ENCODE data around the gene IFITM5.
"Not testable (repeated sequence)": the region's sequence is repeated elsewhere in the genome, so short reads cannot be mapped to it uniquely, and the experiment has no call there.

The IFITM5 gene

DNA sequence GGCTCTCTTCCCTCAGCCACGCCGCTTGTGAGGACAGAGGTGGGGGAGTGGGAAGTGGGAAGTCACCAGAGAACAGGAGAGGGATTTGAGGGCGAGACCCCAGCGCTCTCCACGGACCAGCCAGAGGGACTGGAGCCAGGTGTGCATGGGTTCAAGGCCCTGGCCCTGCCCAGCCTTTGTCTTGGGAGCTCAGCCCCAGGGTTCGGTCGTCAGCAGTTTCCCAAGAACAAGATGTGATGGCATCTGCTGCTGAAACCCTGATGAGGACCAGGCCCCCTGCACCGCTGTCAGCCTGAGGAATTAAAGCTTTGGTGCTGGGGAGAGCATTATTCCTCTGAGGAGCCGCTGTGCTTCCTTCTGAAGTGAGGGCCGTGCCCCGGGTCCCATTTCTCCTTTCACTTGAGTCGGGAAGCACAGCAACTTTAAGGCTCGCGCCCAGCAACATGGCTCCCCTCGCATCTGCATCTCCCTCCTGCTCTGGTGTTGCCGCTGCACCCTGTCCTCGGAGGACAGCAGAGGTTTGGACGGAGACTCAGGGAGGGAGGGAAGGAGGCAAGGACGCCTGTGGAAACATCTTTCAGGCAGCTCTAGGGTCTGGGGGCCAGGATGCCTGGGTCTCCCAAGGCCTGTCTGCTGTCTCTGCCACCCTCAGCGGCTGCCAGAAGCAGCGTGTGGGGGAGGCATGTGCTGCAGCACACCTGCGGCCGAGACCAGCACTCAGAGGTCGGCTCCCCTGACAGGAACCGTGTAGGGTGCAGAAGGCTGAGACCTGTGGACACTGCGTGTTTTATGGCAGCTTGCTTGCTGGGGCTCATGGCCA lies 3.8 kb downstream of the IFITM5 start:
- DNase-seq (ENCODE audit: low read depth), result no peak

DNA sequence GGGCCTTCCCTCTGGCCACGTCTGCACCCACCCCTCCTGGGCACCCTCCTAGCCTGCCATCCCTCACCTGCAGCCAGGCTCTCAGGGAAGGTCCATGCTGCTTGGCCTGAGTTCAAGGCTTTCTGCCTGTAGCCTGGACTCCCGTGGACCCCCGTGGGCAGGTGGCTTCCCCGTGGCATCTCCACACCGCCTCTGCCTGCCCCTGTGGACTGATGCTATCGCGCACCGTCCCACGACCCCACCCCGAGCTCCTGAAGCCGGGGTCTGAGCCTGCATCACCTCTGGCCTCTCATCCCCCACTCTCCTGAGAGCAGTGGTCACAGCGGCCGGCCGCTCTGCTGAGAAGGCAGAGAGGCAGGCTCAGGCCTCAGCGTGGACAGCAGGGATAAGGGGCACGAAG lies 4.5 kb downstream of the IFITM5 start:
- no peak for DNase-seq (ENCODE audit: low read depth)

DNA sequence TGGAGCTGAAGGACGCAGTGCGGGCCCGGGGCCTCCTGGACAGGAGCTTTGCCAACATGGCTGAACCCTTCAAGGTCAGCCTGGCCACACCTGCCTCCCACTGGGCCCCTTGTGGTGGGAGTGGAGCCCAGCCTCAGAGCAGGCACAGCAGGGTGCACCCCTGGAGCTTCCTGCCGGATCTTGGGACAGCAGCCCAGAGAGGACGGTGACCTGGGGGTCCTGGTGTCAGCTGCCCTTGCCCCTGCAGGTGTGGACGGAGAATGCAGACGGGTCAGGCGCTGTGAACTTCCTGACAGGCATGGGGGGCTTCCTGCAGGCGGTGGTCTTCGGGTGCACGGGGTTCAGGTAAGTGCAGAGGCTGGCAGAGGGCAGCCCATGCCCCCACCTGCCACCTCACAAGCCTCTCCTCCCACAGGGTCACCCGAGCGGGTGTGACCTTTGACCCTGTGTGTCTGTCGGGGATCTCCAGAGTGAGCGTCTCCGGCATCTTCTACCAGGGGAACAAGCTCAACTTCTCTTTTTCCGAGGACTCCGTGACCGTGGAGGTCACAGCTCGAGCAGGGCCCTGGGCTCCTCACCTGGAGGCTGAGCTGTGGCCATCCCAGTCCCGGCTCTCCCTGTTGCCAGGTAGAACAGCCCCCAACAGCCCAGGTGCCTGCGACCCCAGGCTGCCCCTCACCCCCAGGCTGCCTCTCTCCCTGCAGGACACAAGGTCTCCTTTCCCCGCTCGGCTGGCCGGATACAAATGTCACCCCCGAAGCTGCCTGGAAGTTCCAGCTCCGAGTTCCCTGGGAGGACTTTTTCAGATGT lies 5.3 kb downstream of the IFITM5 start:
- DNase-seq (ENCODE audit: low read depth), result no peak

DNA sequence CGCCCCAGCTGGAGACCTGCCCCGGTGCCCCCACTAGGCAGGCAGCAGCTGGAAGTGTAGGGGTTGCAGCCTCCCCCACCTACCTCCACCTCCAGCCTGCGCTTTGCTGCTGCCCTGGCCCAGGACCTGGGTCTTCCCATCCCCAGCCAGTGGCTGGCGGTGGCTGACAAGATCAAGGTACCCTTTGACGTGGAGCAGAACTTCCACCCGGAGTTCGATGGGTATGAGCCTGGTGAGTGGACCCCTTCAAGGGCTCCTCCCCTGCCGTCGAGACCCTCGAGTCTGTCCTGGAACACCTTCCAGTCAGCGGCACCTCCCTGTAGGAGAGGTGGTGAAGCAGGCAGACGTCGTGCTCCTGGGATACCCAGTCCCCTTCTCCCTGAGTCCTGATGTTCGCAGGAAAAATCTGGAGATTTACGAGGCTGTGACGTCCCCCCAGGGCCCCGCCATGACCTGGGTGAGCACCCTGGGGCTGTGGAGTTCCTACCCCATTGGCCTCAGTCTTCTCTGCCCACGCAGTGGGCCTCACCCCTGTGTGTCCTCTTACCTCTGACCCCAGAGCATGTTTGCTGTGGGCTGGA lies 6.0 kb downstream of the IFITM5 start:
- DNase-seq (ENCODE audit: low read depth), result no peak

DNA sequence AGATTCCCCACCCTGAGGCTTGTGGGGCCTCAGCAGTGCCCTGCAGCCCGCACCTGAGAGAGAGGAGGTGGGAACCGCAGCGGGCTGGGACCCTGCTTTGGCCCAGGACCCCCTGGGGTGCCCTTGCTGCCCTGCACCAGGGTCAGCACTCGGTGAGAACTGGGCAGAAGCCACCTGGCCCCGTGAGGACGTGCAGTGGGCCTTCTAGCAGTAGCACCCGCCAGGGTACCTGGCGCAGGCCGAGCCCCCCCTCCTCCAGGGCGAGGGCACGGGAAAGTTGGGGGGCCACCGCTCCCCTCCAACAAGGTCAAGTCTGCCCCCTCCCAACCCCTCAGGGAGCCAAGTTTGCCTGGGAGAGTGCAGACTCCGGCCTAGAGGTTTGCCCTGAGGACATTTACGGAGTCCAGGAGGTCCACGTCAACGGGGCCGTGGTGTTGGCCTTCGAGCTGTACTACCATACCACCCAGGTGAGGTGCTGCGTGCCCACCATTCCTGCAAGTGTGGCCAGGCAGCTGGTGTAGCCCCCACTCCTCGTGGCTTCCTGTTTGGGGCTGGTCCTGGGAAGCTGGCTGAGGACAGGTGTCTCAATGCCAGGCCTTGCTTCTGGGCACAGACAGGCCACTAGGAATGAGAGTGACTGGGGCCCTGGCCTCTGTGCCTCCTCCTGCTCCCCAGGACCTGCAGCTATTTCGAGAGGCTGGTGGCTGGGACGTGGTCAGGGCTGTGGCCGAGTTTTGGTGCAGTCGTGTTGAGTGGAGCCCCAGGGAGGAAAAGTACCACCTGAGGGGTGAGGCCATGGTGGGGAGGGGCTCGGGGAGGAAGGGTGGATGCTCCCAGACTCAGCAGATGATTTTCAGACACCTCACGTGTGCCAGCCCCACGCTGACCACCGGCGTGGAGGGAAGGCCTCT lies 6.9 kb downstream of the IFITM5 start:
- DNase-seq (ENCODE audit: low read depth), result no peak

DNA sequence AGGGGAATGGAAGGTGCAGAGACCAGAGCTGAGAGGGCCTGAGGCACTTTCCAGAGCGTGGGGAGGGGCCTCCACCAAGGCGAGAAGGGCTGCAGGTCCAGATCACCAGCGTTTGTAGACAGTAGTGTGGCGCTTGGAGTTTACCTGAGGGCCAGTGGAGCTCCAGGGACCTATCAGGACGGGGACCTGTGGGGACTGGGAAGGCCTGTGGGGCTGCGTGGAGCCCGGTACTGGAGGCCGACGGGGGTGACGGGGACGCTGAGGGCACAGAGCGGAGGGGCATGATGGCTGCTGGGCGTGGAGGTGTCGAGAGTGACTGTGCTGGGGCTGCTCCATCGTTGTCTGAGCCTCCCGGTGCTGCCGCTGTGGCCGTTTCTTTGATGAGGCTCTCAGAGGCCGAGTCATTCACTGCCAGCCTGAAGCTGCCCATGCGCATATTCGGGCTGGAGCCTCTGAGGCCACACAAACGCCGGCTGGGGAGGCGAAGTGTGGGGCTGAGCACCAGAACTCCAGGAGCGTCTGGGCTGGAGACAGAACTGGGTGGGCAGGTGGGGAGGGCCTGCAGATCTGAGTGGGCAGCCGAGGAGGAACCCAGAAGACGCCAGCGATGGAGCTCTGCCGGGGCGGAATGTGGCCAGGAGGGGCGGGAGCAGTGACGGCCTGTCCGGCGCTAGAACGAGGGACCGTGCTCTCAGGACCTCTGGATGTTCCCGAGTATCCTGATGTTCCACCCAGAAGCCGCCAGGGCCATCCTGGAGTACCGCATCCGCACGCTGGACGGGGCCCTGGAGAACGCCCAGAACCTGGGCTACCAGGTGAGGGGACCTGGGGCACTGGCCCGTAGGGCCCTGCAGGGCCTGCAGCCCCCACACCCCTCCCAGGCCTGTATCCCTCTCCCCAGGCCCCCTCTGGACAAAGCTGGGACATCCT lies 7.8 kb downstream of the IFITM5 start:
- DNase-seq (ENCODE audit: low read depth), result no peak

DNA sequence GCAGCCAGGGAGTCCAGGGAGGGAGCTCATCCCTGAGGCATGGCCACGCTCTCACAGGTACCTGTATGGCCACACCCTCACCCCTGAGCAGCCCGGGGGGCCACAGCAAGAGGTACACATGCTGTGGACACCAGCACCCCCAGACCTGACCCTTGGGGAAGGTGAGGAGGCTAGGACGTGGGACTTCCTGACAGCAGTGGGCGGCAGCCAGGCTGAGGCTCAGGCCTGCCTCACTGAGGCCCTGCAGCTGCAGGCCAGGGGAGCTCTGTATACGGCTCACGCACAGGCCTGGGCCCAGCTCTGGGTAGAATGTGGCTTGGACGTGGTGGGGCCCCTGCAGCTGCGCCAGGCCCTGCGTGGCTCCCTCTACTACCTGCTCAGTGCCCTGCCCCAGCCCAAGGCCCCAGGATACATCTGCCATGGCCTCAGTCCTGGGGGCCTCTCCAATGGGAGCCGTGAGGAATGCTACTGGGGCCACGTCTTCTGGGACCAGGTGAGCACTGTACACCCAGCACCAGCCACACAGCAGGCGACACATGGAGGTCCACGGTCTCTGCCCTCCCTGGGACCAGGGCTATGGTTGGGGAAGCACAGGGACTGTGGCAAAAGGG lies 8.6 kb downstream of the IFITM5 start:
- DNase-seq (ENCODE audit: low read depth), result no peak

DNA sequence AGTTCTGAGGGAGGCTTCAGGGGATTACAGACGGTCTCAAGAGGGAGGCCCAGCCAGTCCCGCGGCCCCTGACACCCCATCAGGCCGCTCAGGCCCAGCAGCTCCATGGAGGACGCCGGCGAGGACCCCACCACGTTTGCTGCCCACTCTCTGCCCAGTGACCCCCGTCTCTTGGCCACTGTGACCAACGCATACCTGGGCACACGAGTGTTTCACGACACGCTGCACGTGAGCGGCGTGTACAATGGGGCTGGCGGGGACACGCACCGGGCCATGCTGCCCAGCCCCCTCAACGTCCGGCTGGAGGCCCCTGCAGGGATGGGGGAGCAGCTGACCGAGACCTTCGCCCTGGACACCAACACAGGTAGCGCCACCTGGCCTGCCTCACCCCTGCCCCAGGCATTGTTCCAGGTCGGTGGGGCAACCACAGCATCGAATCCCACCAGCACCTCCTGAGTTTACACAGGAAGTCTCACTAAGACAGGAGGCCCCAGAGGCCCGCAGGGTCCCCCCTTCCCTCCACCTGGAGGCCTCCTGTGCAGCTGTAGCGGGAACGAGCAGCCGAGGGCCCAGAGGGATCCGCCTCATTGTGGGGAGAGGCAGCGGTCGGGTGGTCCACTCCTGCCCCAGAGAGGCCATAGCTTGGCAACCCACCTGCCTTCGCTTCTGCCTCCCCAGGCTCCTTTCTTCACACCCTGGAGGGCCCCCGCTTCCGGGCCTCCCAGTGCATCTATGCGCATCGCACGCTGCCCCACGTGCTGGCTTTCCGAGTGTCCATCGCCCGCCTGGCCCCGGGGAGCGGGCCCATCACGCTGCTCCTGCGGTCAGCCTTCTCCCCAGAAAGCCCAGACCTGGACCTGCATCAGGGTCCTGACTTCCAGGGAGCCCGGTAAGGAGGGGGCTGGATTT lies 9.4 kb downstream of the IFITM5 start:
- DNase-seq (ENCODE audit: low read depth), result no peak

DNA sequence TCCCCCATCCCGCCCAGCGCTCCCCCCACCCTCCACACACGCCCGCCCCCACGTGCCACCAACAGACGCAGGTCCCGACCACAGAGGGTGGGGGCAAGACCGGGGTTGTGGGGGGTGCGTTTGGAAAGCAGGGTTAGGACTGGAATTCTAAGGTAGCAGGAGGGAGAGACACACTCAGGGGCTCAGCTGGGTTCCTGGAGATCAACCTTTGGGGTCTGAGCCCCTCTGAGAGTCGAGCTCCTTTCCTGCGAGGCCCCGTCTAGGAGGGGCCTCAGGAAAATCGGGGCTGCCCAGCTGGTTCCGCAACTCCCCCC lies 10.0 kb downstream of the IFITM5 start:
- no peak for DNase-seq (ENCODE audit: low read depth)

DNA sequence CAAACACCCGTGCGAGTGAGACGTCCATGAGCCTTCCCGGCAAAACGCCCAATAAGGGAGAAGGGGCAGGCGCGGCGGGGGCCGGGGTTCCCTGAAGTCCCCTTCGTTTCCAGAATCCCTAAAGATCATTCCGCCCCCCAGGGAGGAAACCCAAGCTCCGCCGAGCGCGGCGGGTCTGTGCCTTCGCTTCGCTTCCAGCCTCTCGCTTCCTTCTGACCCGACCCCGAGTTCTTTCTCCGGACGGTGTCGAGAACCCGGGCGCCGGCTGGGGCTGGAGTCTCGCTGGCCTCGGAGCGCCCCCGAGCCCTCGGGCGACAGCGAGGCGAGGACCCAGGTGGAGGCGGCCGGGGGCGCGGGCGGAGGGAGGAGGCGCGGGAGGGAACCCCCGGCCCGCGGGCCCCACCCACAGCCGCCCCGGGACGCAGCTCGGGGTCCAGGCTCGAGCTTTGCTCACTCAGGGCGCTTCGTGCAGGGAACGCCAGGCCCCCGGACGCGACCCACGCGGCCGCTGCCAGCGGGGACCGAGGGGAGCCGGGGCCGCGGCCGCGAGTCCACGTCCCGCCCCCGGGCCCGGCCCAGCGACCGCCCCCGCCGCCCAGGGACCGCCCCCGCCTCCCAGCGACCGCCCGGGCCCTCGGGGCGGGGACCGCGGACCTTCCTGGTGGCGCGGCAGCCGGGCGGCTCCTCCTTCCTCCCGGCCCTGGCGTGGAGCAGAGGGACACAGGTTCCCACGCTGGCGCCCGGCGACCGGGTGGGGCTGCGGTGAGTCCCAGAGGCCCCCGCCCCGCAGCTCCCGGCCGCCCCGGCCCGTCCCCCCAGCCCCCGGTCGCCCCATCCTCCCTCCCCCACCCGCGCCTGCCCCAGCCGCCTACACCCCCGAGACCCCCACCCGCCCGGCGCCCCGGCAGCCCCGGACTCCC lies 10.6 kb downstream of the IFITM5 start, which contains the start of gene PGGHG:
TSS of gene PGGHG (plus strand) at position 649 of the 920 bp plus-strand sequence. CDS start 691 bp downstream, outside the sequence.
- no peak for DNase-seq (ENCODE audit: low read depth)

DNA sequence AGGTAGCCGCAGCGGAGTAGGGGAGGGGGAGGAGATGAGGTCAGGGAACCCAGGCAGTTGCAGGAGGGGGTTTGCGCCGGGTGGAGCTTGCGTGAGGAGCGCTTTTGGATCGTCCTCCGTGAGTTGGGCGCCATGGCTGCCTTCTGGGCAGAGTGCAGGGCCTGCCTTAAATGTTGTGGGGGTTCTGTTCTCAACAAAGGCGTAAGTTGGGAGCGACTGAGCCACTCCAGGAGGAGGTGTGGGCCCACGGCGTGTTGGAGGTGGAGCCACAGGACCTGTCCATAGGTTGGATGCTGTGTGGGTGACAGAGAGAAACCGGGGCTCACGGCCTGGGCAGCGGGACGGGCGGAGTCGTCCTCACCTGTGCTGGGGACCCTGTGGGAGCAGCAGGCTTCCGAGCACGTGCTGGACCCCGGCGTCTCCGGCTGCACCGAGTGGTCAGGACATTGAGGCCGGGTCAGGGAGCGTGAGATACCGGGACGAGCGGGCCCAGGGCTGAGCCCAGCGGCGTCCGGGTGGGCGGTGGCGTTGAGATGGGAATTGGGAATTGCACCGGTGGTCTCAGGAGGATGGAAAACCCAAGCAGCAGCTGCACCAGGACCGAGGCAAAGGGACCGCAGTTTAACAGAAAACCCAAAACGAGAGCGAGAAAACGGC lies 11.4 kb downstream of the IFITM5 start:
- no peak for DNase-seq (ENCODE audit: low read depth)

DNA sequence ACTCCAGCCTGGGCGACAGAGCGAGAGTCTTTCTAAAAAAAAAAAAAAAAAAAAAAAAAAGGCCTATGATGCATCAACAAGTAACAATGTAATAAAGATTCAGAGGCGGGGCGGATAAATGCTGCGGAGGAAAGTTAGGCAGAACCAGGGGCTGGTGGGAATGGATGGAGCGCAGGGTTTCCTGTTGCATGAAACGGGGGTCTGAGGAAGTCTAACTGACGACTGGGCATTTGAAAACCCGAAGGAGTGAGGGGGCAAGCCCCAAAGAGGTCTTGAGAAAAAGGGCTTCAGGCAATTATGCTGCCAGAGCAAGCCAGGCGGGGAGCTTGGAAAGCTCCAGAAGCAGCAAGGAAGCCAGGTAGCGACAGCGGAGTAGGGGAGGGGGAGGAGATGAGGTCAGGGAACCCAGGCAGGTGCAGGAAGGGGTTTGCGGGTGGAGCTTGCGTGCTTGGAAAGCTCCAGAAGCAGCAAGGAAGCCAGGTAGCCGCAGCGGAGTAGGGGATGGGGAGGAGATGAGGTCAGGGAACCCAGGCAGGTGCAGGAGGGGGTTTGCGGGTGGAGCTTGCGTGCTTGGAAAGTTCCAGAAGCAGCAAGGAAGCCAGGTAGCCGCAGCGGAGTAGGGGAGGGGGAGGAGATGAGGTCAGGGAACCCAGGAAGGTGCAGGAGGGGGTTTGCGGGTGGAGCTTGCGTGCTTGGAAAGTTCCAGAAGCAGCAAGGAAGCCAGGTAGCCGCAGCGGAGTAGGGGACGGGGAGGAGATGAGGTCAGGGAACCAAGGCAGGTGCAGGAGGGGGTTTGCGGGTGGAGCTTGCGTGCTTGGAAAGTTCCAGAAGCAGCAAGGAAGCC lies 12.1 kb downstream of the IFITM5 start:
- not testable (repeated sequence) for DNase-seq (ENCODE audit: low read depth)

DNA sequence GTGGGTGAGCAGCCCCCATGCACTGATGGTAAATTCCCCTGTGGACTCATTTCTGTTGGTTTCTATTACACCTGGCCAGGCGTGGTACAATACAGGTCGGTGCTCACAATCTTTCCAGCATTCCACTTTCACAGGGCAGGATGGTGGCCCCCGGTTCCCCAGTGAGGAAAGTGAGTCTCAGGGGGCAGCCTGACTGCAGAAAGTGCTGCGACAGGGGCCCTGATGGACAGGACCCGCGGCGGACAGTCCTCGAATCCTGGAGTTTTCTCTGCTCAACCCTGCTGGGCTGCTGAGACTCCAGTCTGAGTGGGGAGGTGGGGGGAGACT lies 13.5 kb downstream of the IFITM5 start:
- DNase-seq (ENCODE audit: low read depth), result no peak

DNA sequence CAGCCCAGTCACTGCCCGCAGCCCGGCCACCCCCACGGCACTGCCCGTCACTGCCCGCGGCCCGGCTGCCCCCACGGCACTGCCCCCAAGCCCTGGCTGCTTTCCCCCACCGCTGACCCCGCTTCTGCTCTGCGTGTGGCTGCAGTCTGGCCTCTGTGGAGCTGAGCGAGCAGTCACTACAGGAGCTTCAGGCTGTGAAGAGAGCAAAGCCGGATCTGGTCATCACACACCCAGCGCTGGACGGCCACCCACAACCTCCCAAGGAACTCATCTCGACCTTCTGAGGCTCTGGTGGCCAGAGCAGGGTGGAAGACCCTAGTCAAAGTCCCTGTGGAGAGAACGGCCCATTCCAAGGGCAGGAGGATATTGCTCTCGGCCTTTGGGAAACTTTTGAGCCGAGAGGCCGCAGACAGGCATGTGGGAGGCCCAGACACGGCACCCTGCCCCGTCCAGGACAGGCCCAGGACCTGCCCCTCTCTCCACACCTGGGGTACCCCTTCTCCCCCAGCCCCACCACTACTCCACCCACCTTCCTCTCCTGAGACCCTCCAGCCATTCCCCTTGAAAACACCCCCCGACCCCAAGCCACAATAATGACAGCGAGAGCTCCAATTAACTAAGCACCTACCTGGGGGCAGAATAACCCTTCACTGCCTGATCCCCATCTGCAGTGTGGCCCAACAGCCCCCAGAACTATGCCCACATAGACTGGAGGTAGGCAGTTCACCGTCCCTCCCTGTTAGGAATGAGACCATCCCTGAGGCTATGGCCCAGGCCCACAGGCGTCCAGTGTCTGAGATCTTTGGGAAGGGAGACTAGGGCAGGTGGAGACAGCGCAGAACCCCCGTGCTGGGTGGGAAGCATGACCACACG lies 14.1 kb downstream of the IFITM5 start:
- DNase-seq (ENCODE audit: low read depth), result no peak

DNA sequence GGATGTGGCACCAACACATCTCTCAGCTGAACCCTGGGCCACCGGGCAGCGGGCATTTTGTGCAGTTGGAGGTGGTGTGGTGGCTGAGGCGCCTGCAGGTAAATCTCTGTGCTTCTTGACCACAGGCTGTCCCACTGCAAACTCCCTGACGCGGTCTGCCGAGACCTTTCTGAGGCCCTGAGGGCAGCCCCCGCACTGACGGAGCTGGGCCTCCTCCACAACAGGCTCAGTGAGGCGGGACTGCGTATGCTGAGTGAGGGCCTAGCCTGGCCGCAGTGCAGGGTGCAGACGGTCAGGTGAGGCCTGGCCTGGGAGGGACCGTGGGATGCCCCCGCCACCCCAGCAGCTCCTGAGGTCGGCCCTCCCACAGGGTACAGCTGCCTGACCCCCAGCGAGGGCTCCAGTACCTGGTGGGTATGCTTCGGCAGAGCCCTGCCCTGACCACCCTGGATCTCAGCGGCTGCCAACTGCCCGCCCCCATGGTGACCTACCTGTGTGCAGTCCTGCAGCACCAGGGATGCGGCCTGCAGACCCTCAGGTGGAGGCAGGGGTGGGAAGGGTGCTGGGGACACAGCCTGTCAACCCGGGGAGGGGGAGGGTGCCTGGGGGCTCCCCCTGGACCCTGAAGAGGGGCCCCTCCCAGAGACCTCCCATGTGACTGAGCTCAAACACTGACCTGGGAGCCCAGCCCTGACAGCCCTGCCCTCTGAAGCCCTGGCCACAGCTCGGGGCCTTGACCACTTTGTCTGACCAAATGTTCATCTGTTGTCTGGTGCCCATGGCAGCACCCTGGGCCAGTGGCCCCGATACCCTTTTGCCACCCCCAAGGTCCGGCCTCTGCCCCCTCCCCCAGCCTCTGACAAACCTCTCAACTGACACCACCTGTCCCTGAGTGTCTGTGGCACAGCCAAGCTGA lies 15.0 kb downstream of the IFITM5 start:
- no peak for DNase-seq (ENCODE audit: low read depth)

Data from stromal cell of bone marrow (primary cell).